ENCODE results near the gene PRKCH.

- TF ChIP-seq, protein P1, sequence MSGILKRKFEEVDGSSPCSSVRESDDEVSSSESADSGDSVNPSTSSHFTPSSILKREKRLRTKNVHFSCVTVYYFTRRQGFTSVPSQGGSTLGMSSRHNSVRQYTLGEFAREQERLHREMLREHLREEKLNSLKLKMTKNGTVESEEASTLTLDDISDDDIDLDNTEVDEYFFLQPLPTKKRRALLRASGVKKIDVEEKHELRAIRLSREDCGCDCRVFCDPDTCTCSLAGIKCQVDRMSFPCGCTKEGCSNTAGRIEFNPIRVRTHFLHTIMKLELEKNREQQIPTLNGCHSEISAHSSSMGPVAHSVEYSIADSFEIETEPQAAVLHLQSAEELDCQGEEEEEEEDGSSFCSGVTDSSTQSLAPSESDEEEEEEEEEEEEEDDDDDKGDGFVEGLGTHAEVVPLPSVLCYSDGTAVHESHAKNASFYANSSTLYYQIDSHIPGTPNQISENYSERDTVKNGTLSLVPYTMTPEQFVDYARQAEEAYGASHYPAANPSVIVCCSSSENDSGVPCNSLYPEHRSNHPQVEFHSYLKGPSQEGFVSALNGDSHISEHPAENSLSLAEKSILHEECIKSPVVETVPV (CRISPR knock-in tag; IDR thresholded peaks at IDR 0.05), result no peak
- TF ChIP-seq ZFP3 (CRISPR knock-in tag; IDR thresholded peaks at IDR 0.05), result no peak
- no peak for TF ChIP-seq PATZ1 (CRISPR knock-in tag; IDR thresholded peaks at IDR 0.05; ENCODE audit: borderline replicate concordance)
- no peak for TF ChIP-seq SNAI2 (CRISPR knock-in tag; IDR thresholded peaks at IDR 0.05)
- no peak for TF ChIP-seq OSR1 (CRISPR knock-in tag; IDR thresholded peaks at IDR 0.05)
- no peak for TF ChIP-seq GLIS3 (CRISPR knock-in tag; IDR thresholded peaks at IDR 0.05)
- TF ChIP-seq CREB5 (CRISPR knock-in tag; IDR thresholded peaks at IDR 0.05; ENCODE audit: low read depth), result no peak
- TF ChIP-seq PPARA (CRISPR knock-in tag; IDR thresholded peaks at IDR 0.05; ENCODE audit: borderline replicate concordance), result no peak
- TF ChIP-seq TOX (CRISPR knock-in tag; IDR thresholded peaks at IDR 0.05; ENCODE audit: borderline replicate concordance), result no peak
- no peak for TF ChIP-seq ARNTL (CRISPR knock-in tag; IDR thresholded peaks at IDR 0.05; ENCODE audit: borderline replicate concordance, low read depth)
- no peak for TF ChIP-seq CSDC2 (CRISPR knock-in tag; IDR thresholded peaks at IDR 0.05)
- TF ChIP-seq, protein P2, sequence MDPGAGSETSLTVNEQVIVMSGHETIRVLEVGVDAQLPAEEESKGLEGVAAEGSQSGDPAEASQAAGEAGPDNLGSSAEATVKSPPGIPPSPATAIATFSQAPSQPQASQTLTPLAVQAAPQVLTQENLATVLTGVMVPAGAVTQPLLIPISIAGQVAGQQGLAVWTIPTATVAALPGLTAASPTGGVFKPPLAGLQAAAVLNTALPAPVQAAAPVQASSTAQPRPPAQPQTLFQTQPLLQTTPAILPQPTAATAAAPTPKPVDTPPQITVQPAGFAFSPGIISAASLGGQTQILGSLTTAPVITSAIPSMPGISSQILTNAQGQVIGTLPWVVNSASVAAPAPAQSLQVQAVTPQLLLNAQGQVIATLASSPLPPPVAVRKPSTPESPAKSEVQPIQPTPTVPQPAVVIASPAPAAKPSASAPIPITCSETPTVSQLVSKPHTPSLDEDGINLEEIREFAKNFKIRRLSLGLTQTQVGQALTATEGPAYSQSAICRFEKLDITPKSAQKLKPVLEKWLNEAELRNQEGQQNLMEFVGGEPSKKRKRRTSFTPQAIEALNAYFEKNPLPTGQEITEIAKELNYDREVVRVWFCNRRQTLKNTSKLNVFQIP (CRISPR knock-in tag; IDR thresholded peaks at IDR 0.05; ENCODE audit: borderline replicate concordance, low read depth), result no peak
These were observed 5.5 kb downstream of the PRKCH start for GRCh38 chr14:61326847-61327246.

Measured in SK-N-SH treated with all-trans-retinoic acid at 6 μM for 48 hours (cell line).